Fibroblast of lung (primary cell): Measurements from ENCODE around the gene C16orf96.

Experiments used
- EZH2 ChIP-seq: IDR thresholded peaks from 2 replicates; pipeline ENCODE4 v1.5.1; 2012; ENCODE audit warnings: low read length, control low read depth, mild to moderate bottlenecking; ENCODE audit errors: missing control alignments
- TF ChIP-seq, protein P1 (sequence below), 2 donors: IDR thresholded peaks in 1 of 2; conservative IDR thresholded peaks in 1 of 2; 1 replicate in 1 of 2; 2 replicates in 1 of 2; pipeline ENCODE4 v1.5.1; 2011 to 2012; ENCODE audit warnings: low read length in 2 of 2, control low read depth in 1 of 2, inconsistent platforms in 1 of 2, low read depth in 1 of 2, mild to moderate bottlenecking in 1 of 2

DNA sequence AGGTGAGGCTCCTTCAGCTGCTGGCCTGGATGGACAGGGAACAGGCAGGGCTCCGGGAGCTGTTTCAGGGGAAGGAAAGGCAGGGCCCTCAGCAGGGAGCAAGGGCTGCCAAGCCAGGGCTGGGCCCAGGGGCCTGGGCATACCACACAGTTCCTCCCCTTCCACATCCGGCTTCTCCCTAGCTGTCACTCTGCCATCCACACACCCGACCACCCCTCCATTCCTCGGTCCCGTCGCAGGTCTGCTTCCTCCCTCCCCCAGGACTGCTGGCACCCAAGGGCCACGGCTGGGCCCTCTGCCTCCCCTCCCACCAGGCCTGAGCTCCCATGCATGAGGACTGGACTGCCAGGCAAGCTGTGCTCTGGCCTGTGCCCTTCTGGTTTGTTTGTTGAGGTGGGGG is 41.5 kb upstream of the C16orf96 start:
- TF ChIP-seq, protein P1, sequence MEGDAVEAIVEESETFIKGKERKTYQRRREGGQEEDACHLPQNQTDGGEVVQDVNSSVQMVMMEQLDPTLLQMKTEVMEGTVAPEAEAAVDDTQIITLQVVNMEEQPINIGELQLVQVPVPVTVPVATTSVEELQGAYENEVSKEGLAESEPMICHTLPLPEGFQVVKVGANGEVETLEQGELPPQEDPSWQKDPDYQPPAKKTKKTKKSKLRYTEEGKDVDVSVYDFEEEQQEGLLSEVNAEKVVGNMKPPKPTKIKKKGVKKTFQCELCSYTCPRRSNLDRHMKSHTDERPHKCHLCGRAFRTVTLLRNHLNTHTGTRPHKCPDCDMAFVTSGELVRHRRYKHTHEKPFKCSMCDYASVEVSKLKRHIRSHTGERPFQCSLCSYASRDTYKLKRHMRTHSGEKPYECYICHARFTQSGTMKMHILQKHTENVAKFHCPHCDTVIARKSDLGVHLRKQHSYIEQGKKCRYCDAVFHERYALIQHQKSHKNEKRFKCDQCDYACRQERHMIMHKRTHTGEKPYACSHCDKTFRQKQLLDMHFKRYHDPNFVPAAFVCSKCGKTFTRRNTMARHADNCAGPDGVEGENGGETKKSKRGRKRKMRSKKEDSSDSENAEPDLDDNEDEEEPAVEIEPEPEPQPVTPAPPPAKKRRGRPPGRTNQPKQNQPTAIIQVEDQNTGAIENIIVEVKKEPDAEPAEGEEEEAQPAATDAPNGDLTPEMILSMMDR (conservative IDR thresholded peaks at IDR 0.05 in 1 of 2, IDR thresholded peaks at IDR 0.05 in 1 of 2; ENCODE audit: low read depth in 1 of 2, low read length in 2 of 2), result no peak
- TF ChIP-seq EZH2, result no peak
